ENCODE data around the gene C1orf21.

- TF ChIP-seq CTCF (IDR thresholded peaks at IDR 0.05; ENCODE audit: extremely low read depth in 1 of 2, insufficient read depth in 1 of 2, low read depth in 1 of 2, low read length in 2 of 2) (no peak), POLR2AphosphoS5 (IDR thresholded peaks at IDR 0.05; ENCODE audit: insufficient read depth, low read depth, low read length) (no peak), POLR2A (IDR thresholded peaks at IDR 0.05; ENCODE audit: low read depth, low read length) (no peak), EZH2 (IDR thresholded peaks at IDR 0.05; ENCODE audit: borderline replicate concordance, low read depth, low read length, severe bottlenecking) (no peak)
- TF ChIP-seq, protein P1, sequence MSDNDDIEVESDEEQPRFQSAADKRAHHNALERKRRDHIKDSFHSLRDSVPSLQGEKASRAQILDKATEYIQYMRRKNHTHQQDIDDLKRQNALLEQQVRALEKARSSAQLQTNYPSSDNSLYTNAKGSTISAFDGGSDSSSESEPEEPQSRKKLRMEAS (IDR thresholded peaks at IDR 0.05; ENCODE audit: insufficient read depth, insufficient read length): no peak
Observed at GRCh38 chr1:184507604-184508280, 120.9 kb downstream of the C1orf21 start.
